Measurements from ENCODE around the gene MRPL21. TPM values are rescaled to one million over a fixed set of nuclear protein-coding genes. Genes with fewer than 3 reads are reported as not detected.

Gene MRPL21
- total and polyA plus RNA-seq, 8 donors: 17.9 to 42.1 (median 25.4) TPM

DNA sequence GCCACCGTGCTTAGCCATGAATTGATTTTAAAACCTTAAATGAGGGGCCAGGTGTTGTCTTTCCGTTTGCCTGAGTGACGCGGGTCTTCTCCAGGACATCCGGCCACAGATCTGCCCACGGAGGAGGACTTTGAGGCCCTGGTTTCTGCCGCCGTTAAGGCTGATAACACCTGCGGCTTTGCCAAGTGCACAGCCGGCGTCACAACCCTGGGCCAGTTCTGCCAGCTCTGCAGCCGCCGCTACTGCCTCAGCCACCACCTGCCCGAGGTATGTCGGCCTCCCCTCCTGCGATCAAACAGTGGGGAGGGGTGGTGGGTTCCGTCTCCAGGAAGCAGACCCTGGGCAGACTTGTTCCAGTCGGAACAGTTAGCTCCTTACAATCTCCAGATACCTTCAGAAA lies 34.5 kb upstream of the MRPL21 start:
- H3K36me3 ChIP-seq: peaks cover 6 to 40% (median 12%) of the 10 kb centered on the region in 3 donors
- FAIRE-seq: no peak
- no peak for ATAC-seq
- TF ChIP-seq CTCF (IDR thresholded peaks at IDR 0.05): no peak
- no peaks in the 10 kb centered on the region for H3K4me1 ChIP-seq
- H3K9me3 ChIP-seq: no peaks in the 10 kb centered on the region
- intact Hi-C loops (cut with DNase I): no loop called here
- H3K27me3 ChIP-seq: no peaks in the 10 kb centered on the region
- DNase-seq: no peak
- H3K4me3 ChIP-seq: no peak overlapping the region
- WGBS, 2 donors: 84 to 91% methylated on average over 18 of the region's 18 CpGs
- H3K27ac ChIP-seq: no peak overlapping the region

- Histone ChIP-seq H3K36me3 (peaks cover 6 to 40% (median 12%) of the 10 kb centered on the region in 3 donors), H3K27me3 (no peaks in the 10 kb centered on the region), H3K9me3 (no peaks in the 10 kb centered on the region), H3K27ac (no peak overlapping the region), H3K4me1 (no peaks in the 10 kb centered on the region), H3K4me3 (no peak overlapping the region)
- WGBS, 2 donors: 92 to 93% methylated on average over 25 to 29 of the region's 29 CpGs
- no peak for ATAC-seq
- FAIRE-seq: no peak
- DNase-seq: no peak
- no peak for TF ChIP-seq CTCF (IDR thresholded peaks at IDR 0.05)
- intact Hi-C loops (cut with DNase I): no loop called here
Measured at GRCh38 chr11:68936676-68937620, 33.3 kb upstream of the MRPL21 start.

DNA sequence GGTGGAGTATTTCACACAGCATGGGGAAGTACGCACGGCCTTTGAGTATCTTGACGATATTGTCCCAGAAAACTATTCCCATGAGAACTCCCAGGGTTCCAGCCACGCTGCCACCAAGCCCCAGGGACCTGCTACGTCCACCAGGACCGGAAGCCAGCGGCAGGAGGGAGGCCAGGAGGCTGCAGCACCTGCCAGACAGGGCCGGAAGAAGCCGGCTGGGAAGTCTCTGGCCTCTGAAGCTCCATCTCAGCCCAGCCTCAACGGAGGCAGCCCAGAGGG lies 32.7 kb upstream of the MRPL21 start:
- FAIRE-seq: no peak
- Histone ChIP-seq H3K4me1 (no peaks in the 10 kb centered on the region), H3K4me3 (no peak overlapping the region), H3K27me3 (no peaks in the 10 kb centered on the region), H3K27ac (no peak overlapping the region), H3K36me3 (peaks cover 6 to 40% (median 12%) of the 10 kb centered on the region in 3 donors), H3K9me3 (no peaks in the 10 kb centered on the region)
- no peak for TF ChIP-seq CTCF (IDR thresholded peaks at IDR 0.05)
- intact Hi-C loops (cut with DNase I): no loop called here
- WGBS, 2 donors: 93 to 96% methylated on average over 10 of the region's 10 CpGs
- ATAC-seq: no peak
- DNase-seq: peak in 1 of 6 donors; percentile 47

DNA sequence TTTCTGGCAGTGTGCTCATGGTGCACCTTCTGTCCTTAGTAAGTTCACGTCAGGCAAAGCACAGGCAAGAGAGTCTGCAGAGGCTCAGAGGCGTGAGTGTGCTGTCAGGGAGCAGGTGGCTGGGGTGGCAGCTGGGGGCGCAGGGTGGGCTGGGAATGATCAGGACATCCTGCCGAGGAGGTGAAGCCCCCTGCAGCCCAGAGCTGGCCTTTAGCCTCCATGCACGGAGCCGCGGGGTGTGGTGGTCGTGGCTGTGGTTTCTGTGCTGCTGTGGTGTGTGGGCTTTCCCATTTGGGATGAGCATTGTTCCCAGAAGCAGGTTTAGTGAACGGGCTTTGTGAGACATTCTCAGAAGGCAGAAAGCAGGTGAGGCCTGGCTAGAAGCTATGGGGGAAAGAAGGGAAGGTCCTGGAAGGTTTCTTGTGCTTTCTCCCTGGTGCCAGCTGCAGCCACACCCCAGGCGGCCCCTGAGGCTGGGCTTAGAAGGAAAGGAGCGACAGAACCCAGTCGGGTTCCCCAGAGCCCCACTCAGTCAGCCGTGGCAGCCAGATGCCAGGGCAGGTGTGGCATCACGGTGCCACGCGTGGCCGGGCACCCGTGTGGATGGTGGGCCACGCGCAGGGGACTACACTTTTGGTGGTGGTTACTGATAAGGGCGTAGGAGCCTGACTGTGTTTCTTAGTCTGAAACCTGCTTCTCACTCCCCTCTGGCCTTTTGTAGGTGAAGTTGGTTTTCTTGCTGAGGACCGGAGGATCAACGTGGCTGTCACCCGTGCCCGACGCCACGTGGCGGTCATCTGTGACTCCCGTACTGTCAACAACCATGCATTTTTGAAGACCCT lies 32.1 kb upstream of the MRPL21 start:
- Histone ChIP-seq H3K27me3 (no peaks in the 10 kb centered on the region), H3K27ac (no peak overlapping the region), H3K9me3 (no peaks in the 10 kb centered on the region), H3K4me1 (no peaks in the 10 kb centered on the region), H3K4me3 (no peak overlapping the region), H3K36me3 (peaks cover 6 to 40% (median 15%) of the 10 kb centered on the region in 3 donors)
- FAIRE-seq (no peak), DNase-seq (peak in 1 of 6 donors; percentile 51), ATAC-seq (no peak)
- intact Hi-C loops (cut with DNase I): no loop called here
- 95 to 96% methylated on average over 29 of the region's 29 CpGs for WGBS, 2 donors
- no peak for TF ChIP-seq CTCF (IDR thresholded peaks at IDR 0.05)
